Measurements from ENCODE around the gene DNAJC4.
"Not testable (repeated sequence)": the region's sequence is repeated elsewhere in the genome, so short reads cannot be mapped to it uniquely, and the experiment has no call there.

DNAJC4 gene

DNA sequence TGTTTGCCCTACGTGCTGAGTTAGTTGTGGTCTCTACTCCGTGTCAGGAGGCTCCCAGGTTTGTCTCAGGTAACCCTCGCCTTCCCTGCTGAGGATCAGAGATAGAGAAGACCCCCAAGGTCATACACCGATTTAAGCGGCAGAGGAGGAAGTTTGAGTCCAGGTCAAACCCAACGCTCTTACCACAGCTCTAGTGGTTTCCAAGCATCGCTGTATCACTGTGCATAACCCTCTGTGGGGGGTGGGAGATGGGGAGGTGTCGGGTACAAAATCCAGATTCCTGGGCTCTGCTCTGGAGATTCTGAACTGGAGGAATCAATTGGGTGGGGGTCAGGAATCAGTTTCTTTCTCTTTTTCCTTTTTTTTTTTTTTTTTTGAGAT is 627 bp downstream of the DNAJC4 start:
- DNase-seq: no peak

DNA sequence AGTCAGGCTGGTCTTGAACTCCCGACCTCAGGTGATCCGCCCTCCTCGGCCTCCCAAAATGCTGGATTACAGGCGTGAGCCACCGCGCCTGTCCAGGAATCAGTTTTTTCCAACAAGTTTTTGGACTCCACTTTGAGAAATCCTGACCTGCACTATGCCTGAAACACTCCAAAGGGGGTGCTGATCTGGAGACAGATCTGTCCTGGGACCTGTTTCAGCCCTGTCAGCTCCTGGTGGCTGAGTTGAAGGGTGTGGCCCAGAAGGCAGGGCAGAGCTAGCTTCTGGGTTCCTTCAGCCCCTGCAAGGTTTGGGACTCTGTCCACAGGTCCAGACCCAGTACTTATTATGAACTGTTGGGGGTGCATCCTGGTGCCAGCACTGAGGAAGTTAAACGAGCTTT is 1.2 kb downstream of the DNAJC4 start:
- DNase-seq: no peak

DNA sequence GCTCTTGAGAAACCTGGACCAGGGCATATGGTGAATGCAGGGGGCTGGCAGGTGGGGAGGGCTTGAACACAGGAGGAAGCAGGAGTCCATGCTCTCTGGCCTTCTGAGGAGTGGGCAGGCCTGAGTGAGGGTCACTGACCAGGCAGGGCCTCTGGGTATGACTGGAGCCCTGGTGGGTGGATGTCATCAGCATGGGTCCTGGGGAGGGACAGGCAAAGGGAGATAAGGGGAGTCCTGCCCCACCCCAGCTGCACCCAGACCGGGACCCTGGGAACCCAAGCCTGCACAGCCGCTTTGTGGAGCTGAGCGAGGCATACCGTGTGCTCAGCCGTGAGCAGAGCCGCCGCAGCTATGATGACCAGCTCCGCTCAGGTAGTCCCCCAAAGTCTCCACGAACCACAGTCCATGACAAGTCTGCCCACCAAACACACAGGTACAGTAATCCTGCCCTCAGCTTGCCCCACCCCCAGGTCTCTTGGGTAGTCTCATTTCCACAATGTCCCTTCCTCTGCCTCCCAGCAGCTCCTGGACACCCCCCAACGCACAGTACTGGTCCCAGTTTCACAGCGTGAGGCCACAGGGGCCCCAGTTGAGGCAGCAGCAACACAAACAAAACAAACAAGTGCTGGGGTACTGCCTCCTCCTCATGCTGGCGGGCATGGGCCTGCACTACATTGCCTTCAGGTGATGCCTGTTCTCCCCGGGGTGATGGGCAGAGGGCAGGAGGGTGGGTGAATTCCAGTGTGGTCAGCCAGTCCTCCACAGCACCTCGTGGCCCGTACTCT is 2.0 kb downstream of the DNAJC4 start:
- no peak for DNase-seq

DNA sequence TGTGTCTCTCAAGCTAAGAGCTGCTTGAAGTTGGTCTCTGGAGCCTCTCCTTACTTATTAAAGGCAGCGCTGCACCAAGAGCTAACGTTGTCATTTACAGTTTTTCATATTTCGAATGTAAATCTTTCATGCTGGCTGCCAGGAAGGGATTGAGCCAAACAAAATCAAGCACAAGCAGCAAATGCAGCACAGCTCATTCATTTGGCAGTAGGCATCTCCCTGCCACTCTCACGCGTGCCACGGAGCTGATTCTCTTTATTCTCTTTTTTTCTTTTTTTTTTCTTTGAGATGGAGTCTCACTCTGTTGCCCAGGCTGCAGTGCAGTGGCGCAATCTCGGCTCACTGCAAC is 2.6 kb downstream of the DNAJC4 start:
- DNase-seq: no peak

DNA sequence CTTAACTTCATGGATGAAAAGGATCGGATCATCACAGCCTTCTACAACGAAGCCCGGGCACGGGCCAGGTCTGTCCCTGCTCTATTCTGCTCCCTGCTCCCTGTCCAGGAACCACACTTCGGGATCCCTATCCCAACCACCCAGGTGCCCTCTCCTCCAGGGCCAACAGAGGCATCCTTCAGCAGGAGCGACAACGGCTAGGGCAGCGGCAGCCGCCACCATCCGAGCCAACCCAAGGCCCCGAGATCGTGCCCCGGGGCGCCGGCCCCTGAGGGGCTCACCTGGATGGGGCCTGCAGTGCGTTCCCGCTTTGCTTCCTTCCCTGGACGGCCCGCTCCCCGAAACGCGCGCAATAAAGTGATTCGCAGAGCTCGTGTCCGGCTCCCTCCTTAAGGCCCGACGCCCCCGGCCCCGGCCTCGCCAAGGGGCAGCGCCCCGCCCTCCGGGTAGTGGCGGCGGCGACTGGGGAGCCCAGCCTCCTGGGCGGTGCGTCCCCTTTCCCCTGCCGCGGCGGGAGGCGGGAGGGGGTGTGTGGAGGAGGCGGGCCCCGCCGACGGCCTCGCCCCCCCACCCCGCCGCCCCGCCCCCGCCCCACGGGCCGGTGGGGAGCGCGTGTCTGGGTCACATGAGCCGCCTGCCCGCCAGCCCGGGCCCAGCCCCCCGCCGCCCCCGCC is 3.7 kb downstream of the DNAJC4 start, which contains the start of gene VEGFB:
Gene VEGFB, plus strand, starts transcription at position 672 of the 674 bp plus-strand sequence. CDS start 250 bp downstream, outside the sequence.
- no peak for DNase-seq

DNA sequence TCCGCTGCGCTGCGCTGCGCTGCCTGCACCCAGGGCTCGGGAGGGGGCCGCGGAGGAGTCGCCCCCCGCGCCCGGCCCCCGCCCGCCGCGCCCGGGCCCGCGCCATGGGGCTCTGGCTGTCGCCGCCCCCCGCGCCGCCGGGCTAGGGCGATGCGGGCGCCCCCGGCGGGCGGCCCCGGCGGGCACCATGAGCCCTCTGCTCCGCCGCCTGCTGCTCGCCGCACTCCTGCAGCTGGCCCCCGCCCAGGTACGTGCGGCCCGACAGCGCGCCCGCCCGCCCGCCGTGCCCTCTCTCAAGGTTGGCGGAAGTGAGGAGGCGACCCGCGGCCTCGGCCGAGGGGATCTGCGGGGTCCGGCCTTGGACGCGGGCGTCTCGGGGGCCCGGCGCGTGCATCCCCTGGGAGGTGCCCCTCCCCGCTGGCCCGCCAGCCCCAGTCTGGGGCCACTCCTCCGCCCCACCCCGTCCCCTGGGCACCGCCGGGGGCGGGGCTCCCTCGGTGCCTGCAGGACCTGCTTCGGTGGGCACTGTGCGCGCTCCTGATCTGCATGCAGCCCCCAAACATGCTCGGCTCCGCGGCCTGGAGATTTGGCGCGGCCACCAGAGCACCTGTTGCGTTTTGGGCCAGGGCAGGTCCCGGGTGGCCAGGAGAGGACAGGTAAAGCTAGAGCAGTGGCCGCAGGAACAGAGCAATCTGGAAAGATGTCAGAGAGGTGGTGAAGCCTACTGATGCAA is 4.5 kb downstream of the DNAJC4 start:
- DNase-seq: no peak

DNA sequence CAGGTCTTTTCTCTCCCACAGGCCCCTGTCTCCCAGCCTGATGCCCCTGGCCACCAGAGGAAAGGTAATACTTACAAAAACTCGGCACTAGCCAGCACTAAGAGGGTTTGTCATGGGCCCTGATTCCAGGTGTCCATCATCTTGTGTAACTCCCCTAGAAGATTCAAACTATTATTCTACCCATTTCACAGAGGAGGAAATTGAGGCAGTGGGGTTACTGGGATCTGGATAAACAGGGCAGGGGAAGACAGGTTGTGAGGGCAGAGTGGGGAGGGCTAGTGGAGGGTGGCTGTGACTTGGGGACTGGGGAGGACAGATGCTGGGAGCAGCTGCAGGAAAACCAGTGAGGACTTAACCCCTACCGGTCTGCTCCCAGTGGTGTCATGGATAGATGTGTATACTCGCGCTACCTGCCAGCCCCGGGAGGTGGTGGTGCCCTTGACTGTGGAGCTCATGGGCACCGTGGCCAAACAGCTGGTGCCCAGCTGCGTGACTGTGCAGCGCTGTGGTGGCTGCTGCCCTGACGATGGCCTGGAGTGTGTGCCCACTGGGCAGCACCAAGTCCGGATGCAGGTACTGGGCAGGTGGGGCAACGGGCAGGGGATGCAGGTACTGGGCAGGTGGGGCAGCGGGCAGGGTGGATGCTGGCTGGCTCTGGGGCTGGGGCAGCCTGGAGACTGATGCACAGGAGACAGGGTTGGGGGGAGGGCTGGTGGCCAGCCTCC is 5.3 kb downstream of the DNAJC4 start:
- DNase-seq: no peak

DNA sequence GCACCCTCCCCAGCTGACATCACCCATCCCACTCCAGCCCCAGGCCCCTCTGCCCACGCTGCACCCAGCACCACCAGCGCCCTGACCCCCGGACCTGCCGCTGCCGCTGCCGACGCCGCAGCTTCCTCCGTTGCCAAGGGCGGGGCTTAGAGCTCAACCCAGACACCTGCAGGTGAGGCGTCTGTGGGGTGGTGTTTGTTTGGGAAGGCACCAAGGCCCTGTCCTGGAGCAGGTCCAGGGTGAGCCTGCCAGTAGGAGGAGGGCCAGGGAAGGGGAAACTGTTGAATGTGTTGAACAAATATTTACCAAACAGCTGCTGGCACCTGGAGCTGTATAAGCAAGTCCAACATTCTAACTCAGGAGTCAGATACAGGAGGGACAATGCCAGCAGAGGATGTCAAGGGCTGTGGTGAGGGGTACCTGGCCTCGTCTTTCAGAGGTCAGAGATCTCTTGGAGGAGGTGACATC is 7.2 kb downstream of the DNAJC4 start:
- DNase-seq: peak; percentile 43

DNA sequence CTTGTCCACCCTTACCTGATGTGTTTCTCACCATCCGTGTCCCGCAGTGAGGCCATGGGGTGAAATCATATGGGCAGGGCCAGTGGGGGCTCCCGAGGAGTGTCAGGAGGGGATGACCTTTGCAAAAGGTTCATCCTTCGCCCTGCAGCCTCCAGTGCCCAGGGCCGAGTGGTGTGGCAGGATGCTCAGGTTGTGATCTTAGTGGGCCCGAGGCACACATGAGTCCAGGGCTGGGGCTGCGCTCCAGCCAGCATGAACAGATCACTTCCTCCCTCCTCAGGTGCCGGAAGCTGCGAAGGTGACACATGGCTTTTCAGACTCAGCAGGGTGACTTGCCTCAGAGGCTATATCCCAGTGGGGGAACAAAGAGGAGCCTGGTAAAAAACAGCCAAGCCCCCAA is 7.7 kb downstream of the DNAJC4 start:
- no peak for DNase-seq

DNA sequence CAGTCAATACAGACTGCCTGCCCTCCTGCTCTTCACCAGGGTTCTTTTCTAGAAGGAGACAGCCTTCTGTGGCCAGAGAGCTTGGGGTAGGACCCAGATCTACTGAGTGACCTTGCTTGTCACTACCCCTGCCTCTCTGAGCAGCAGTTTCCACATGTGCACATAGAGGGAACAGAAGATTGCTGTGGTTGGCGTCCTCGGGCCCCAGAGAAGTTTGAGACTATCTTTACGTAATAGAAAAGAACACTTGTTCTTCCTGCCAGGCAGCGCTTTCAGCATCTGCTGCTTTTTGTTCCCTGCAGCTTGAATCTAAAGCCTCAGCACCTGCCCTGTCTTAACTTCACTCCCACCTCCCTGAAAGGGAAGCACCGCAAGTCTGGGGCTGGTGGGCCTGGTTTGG is 8.7 kb downstream of the DNAJC4 start:
- no peak for DNase-seq

DNA sequence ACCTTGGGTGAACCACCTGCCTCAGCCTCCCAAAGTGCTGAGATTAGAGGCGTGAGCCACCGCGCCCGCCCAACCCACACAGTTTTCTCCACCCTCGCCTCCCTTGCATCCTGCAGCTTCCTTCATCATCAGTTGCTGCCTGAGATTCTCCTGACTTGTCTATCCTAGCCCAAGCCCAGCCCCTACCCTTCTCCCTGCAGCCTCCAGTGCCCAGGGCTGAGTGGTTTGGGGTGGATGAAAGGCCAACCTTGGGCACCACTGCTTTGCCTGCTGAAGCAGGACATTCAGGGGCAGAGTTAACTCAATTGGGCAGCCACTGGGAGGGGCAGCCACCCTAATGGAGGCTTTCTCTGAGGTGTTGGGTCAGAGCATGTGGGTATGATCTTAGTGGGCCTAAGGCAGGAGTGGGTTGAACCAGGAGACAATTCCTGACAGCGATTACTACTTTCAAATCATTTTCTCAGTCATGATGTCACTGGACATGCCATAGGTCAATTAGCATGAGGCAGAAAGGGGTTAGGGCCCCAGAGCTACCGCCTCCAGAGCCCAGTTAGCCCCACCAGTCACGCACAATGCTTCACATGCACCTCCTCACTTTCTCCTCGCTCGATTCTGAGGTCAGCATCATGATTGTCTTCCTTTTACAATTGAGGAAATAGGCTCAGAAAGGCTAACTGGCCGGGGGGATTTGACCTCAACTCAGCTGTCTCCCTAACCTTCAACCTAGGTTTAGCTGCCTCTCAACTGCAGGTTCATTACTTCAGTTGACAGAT is 9.5 kb downstream of the DNAJC4 start:
- DNase-seq: no peak

DNA sequence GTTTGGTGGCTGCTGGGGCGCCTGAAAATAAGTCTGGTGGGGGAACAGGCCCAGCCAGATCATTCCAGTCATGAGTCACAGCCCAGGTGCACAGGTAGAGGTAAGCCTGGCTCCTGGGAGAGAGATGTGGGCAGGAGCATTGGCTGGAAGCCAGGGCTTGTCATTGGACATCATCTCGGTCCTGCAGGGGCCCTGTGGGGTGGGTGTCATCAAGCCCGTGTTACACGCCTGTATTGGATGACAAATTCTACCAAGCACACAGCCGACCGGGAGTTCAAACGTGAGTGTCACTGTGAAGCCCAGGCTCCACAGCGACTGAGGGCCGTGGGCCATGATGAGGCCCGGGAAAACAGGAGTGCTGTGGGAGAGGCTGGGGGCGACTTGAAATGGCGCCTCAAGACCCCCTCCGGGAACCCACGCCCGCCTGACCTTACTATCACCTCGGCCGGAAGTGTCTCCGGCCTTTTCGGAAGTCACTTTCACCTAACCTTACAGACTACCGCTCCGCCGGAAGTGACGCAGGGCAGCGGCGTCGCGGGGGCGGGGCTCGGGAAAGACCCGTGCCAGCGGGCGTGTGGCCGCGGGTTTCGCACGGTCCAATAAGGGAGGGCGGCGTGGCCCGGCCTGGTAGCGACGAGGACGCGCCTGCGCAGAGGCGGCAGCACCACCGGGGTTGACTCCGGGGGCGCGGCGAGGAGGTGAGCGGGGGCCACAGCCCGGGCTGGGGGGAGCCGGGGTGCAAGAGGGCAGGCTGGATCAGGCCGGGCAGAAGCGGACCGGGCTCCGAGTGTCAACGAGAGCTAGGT is 10.3 kb downstream of the DNAJC4 start, which contains the start of gene FKBP2:
Gene FKBP2, plus strand, starts transcription at position 661 of the 806 bp plus-strand sequence. CDS start 1,293 bp downstream, outside the sequence.
- peak; percentile 89 for DNase-seq

DNA sequence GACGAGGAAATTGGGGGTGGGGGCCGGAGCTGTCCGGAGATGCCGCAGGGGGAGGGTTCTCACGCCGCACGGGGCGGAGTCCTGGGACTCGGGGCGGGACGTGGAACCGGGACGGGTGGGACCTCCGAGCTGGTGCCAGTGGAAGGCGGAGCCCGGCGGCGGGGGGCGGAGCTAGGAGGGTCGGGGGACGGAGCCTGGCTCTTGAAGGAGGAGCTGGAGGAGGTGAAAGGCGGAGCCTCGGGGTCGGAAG is 10.8 kb downstream of the DNAJC4 start:
- peak; percentile 97 for DNase-seq

DNA sequence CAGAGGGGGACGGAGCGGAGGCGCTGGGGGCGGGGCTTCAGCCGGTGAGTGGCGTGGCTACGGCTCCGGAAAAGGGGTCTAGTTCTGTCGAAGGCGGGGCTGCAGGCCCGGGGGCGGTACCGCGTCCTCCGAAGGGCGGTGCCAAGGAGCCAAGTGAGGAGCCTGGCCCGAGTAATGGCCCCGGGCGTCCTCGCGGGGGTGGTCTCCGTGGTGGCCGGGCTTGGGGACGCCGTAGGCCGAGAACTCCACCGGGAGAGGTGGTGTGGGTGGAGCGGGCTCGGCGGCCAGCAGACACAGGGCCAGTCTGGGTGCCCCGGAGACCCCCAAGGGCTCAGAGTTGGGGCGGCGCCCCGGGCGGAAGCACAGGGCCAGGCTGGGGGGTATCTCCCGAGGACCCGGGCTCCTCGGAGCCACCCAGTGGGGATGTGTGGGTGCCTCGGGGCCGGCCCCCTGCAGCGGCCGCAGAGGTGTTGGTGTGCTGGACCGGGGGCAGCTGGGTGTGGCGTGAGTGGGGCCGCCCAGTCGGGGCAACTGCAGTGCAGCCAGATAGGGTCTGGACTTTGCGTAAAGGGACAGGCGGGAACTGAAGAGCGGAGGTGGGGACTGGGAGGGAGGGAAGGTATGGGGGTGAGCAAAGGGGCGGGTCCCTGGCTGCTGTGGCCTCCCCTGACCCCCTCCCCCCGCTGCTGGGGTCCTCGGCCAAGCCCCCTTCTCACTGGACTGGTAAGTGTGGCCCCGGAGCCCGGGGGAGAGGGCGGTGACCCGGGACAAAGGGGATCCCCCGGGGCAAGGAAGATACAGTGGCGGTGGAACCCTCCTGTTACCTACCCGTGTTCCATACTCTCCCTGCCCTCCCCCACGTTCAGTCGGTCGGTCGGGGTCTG is 11.4 kb downstream of the DNAJC4 start:
- DNase-seq: no peak

DNA sequence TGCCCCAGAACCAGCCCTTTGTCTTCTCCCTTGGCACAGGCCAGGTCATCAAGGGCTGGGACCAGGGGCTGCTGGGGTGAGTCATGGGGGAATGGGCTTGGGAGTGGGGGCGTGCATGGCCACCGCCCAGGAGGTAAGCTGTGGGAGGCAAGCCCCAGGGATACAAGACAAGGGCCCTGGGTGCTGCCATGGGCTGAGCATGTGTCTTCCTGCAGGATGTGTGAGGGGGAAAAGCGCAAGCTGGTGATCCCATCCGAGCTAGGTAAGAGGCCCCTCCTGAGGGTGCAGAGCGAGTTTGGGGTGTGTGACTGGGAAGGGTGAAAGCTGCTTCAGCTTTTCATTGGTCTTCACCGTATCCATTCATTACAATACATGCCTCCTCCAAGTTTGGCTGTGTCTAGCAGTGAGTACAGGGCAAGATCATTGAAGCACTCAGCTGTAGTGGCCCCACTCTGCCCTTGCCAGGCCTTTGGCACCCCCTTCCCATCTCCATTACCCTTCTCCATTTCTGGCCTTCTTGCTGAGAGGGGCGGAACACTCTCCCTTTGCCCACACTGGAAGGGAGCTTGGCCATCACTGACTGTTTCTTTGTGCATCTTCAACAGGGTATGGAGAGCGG is 13.0 kb downstream of the DNAJC4 start:
- no peak for DNase-seq

DNA sequence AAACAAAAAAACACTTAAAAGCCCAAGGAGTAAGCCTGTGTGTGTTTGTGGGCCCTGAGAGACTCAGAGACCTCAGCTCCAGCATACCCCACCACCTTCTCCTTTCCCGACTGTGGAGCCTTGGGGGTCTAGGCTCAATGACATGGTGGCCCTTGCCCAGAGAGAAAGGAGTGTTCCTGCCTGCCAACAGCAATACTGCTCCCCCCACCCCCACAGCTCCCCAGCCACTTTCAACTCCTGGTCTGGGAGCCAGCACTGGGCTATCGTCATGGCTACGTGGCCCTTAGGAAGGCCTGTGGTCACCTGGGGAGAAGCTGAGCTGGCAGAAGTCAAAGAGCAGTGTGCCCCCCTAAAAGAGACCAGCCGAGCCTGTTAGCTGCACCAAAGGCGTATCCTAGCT is 13.8 kb downstream of the DNAJC4 start:
- DNase-seq: no peak

DNA sequence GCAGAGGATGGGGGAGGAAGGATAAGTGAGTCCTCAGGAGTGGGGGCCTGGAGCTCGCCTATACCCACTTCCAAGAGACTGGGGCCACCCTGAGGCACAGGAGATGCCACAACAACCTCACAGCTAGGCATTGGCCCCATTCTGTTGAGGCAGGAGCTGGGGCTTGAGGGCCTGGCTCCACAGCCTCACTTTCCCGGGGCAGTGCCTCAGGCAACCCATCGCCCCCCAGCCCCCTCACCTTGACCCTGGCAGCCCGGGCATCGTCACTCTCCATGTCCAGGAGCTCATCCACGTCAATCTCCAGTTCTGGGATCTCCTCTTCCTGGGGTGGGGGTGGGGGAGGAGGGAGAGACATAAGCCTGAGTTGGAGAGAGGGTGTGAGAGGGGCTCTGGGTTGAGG is 14.6 kb downstream of the DNAJC4 start:
- DNase-seq: no peak

DNA sequence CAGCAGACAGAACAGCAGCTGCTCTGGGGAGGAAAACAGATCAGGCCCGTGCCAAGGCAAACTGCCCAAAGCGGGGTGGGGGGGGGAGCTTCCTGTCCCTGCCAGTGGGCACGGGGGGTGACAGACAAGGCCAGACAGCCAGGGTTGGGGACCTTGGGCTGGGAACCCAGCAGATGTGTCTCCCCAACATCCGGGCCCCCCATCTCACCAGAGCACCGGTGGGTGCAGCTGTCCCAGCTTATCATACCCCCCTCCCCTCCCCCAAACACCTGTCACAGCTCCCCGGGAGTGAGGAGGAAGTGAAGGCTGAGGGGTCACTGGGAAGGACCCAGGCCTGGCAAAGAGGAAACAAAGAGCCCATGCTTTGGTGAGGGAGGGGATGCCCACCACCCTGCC is 15.1 kb downstream of the DNAJC4 start:
- no peak for DNase-seq

DNA sequence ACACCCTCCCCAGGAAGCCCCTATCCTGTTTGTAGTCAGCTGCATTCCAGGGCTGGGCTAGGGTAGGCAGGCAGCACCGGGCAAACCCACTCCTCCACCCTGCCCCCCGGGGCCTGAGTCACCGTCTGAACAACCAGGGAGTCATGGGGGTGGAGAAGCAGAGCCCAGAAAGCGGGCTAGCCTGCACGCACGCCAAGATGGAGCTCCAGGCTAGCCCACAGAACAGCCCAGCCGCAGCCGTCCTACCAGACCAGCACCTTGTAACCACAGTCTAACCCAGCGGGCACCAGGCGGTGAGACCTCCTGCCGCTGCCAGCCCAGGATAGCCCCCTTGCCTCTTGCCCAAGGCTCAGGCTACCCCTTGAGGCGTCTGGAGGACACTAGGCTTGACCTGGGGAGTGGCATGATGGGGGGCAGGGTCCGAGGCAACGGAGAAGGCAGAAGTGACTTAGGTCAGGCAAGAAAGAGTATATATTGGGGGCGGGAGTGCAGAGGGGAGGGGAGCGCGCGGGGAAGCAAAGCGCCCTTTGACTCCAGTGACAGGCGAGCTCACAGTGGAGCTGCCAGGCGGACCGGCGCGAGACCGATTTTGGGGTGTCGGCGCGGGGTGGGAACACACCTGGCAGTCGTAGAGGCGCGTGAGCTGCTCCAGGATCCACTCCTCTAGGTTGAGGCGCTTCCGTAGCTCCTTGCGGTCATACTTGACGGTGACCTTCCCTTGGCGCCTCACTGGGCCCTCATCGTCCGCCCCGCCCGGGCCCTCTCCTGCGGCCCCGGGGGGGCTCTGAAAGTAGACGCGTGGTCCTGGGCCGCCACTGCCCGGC is 15.7 kb downstream of the DNAJC4 start:
- no peak for DNase-seq

DNA sequence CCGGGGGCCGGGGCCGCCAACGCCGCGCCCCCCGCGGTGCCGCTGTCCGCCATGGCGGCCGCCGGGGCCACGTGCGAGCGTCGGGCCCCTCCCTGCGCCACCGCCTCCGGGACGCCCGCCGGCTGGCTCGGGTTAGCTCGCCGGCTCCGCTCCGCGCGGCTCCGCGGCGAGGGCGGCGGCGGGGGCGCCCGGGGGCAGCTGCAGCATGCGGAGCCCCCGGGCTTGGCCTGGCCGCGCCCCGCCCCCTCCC is 16.2 kb downstream of the DNAJC4 start:
- not testable (repeated sequence) for DNase-seq

Measured in NCI-H2107 (cell line).